ENCODE results near the gene ZBTB20.

- no peak for TF ChIP-seq CTCF (IDR thresholded peaks at IDR 0.05; ENCODE audit: insufficient read depth, low read length)
- TF ChIP-seq POLR2AphosphoS5 (IDR thresholded peaks at IDR 0.05; ENCODE audit: low read depth) = no peak
These were observed 523.6 kb downstream of the ZBTB20 start for GRCh38 chr3:114623420-114624046.
